ENCODE data around the gene KRTAP21-3. TPM values are rescaled to one million over a fixed set of nuclear protein-coding genes. Genes with fewer than 3 reads are reported as not detected.

KRTAP21-3 gene
- total RNA-seq, 2 experiments from 2014 or later, result not detected

DNA sequence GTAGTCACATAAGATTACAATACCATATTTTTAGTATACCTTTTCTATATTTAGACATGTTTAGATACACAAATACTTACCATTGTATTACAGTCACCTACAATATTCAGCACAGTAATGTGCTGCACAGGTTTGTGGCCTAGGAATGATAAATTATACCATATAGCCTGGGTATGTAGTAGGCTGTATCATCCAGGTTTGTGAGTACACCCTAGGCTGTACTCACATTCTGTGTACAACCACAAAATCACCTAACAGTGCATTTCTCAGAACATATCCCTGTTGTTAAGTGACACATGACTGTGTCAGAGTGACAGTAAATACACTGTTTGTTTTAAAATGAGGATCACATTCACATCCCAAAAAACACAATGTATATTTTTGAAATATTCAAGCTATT lies 11.2 kb downstream of the KRTAP21-3 start:
- no peak for DNase-seq
- no peaks in the 10 kb centered on the region for H3K27me3 Mint-ChIP-seq
- no peak overlapping the region for H3K4me3 Mint-ChIP-seq
- ChIA-PET CTCF (no interaction called here), POLR2A (no interaction called here)
- H3K9me3 Mint-ChIP-seq, result peaks cover 2% of the 10 kb centered on the region
- H3K36me3 Mint-ChIP-seq (ENCODE audit: low read depth), result no peaks in the 10 kb centered on the region
- H3K27ac Mint-ChIP-seq, result no peak overlapping the region
- H3K4me1 Mint-ChIP-seq, result no peaks in the 10 kb centered on the region

DNA sequence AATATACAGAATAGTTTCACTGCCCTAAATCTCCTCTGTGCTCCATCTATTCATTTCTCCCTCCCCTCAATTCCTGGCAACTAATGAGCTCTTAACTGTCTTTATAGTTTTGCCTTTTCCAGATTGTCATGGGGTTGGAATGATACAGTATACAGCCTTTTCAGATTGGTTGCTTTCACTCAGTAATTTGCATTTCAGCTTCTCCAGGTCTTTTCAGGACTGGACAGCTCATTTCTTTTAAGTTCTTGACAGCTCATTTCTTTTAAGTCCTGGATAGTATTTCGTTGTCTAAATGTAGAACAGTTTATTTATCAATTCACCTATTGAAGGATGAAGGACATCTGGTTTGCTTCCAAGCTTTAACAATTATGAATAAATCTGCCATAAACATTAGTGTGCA lies 22.6 kb downstream of the KRTAP21-3 start:
- ChIA-PET CTCF (no interaction called here), POLR2A (no interaction called here)
- no peaks in the 10 kb centered on the region for H3K36me3 Mint-ChIP-seq (ENCODE audit: low read depth)
- no peak overlapping the region for H3K4me3 Mint-ChIP-seq
- no peaks in the 10 kb centered on the region for H3K4me1 Mint-ChIP-seq
- peaks cover 2% of the 10 kb centered on the region for H3K27me3 Mint-ChIP-seq
- peaks cover 9% of the 10 kb centered on the region for H3K9me3 Mint-ChIP-seq
- H3K27ac Mint-ChIP-seq, result no peak overlapping the region
- no peak for DNase-seq

DNA sequence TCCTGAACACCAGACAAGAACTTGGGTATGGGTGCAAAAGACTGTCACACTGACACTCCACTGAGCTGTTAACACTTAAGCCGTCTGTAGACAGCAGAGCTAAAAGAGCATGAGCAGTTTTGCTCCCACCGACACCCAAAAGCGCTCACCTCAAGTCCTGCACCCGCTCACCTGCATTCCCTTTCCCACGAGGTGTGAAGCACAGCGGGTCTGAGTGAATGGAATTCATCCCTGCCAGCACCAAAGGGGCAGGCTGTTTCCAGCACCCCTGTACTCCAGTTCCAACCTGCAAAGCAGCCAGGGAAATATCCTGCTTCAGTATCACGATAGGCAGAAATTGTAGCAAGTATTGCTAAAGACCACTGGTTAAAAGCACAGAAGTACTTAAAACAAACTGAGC lies 28.8 kb downstream of the KRTAP21-3 start:
- peaks cover 2% of the 10 kb centered on the region for H3K9me3 Mint-ChIP-seq
- H3K36me3 Mint-ChIP-seq (ENCODE audit: low read depth), result no peaks in the 10 kb centered on the region
- H3K27me3 Mint-ChIP-seq, result peaks cover 3% of the 10 kb centered on the region
- POLR2A ChIA-PET, result no interaction called here
- no peaks in the 10 kb centered on the region for H3K4me1 Mint-ChIP-seq
- DNase-seq, result no peak
- no peak overlapping the region for H3K27ac Mint-ChIP-seq
- CTCF ChIA-PET, result interaction anchor here (0.7 kb wide), 1 partner anchor 24 kb away, joined by 4 read pairs; no protein-coding TSS in a partner anchor
- no peak overlapping the region for H3K4me3 Mint-ChIP-seq

DNA sequence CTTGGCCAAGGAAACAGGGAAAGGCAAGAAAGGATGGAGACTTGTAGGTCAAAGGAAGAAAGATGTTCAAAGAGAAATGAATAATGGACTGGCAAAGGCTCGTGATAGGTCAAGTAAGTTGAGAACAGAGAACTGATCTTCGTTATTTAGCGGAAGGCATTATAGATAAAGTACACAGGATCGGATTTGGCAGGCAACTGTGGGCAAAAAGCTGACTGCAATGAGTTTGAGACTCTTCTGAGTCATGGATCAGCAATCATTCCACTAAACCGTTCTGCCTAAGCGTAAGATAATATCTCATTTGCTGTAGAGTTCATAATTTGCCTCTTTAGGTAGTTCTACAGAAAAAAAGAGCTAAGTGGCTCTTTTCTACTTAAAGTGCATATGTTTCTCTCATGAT lies 34.1 kb downstream of the KRTAP21-3 start:
- H3K9me3 Mint-ChIP-seq, result no peaks in the 10 kb centered on the region
- no peak for DNase-seq
- H3K27ac Mint-ChIP-seq, result no peak overlapping the region
- H3K4me1 Mint-ChIP-seq, result no peaks in the 10 kb centered on the region
- H3K4me3 Mint-ChIP-seq, result no peak overlapping the region
- CTCF ChIA-PET, result no interaction called here
- POLR2A ChIA-PET, result no interaction called here
- no peaks in the 10 kb centered on the region for H3K36me3 Mint-ChIP-seq (ENCODE audit: low read depth)
- no peaks in the 10 kb centered on the region for H3K27me3 Mint-ChIP-seq

DNA sequence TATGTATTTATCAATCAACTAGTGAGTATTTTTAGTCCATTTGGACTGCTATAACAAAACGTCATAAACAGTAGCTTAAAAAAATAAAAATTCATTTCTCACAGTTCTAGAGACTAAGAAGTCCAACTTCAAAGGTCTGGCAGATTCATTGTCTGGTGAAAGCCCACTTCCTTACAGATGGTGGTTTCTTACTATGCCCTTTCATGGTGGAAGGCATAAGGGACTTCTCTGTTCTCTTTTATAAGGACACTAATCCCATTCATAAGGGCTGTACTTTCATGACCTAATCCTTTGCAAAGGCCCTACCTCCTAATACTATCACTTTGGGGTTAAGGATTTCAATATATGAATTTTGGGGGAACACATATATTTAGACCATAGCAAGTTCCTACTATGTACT lies 38.0 kb downstream of the KRTAP21-3 start:
- ChIA-PET CTCF (no interaction called here), POLR2A (no interaction called here)
- no peaks in the 10 kb centered on the region for H3K27me3 Mint-ChIP-seq
- no peaks in the 10 kb centered on the region for H3K36me3 Mint-ChIP-seq (ENCODE audit: low read depth)
- no peaks in the 10 kb centered on the region for H3K9me3 Mint-ChIP-seq
- H3K4me1 Mint-ChIP-seq, result no peaks in the 10 kb centered on the region
- H3K4me3 Mint-ChIP-seq, result no peak overlapping the region
- DNase-seq, result no peak
- no peak overlapping the region for H3K27ac Mint-ChIP-seq

DNA sequence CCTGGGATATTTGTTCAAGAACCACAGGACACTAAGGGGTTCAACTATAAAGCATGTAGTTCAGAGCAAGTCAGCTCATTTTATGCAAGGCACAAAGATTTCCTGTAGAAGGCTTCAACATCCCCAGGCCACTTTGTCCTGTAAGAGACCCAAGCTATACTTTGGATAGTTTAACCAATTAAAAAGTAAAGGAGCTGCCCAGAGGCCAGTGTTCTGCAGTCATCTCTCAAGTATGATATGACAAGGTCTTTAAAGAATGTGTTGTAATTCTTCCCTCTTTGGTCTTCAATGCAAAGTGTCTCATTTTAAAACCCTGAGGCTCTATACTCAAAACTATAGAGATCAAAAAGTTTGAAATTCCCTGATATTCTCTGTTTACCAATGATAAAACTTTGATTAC lies 41.8 kb downstream of the KRTAP21-3 start:
- no peaks in the 10 kb centered on the region for H3K27me3 Mint-ChIP-seq
- H3K27ac Mint-ChIP-seq, result no peak overlapping the region
- peaks cover under 1% of the 10 kb centered on the region for H3K9me3 Mint-ChIP-seq
- no peaks in the 10 kb centered on the region for H3K36me3 Mint-ChIP-seq (ENCODE audit: low read depth)
- DNase-seq, result no peak
- CTCF ChIA-PET, result no interaction called here
- H3K4me3 Mint-ChIP-seq, result no peak overlapping the region
- POLR2A ChIA-PET, result no interaction called here
- H3K4me1 Mint-ChIP-seq, result no peaks in the 10 kb centered on the region

DNA sequence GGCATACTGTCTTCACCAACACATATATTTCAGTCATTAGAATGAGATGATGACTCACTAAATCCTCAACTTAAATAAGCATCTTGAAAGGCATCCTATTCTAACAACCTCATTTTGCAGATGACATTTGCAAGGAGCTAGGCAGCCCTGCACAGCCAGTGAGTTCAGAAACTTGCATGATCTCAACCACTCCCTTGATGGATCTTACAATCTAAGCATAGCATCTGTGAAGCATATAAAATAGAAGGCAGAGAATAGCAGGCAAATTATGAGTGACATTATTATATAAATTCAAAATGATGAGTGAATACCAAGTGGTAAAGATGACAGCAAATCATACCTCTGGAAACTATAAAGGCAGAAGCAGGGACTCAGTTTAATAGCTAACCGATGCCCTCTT lies 44.3 kb downstream of the KRTAP21-3 start:
- Mint-ChIP-seq H3K4me1 (no peaks in the 10 kb centered on the region), H3K9me3 (peaks cover 6% of the 10 kb centered on the region), H3K27me3 (no peaks in the 10 kb centered on the region), H3K27ac (no peak overlapping the region), H3K4me3 (no peak overlapping the region), H3K36me3 (ENCODE audit: low read depth) (no peaks in the 10 kb centered on the region)
- no peak for DNase-seq
- CTCF ChIA-PET, result no interaction called here
- POLR2A ChIA-PET, result no interaction called here

DNA sequence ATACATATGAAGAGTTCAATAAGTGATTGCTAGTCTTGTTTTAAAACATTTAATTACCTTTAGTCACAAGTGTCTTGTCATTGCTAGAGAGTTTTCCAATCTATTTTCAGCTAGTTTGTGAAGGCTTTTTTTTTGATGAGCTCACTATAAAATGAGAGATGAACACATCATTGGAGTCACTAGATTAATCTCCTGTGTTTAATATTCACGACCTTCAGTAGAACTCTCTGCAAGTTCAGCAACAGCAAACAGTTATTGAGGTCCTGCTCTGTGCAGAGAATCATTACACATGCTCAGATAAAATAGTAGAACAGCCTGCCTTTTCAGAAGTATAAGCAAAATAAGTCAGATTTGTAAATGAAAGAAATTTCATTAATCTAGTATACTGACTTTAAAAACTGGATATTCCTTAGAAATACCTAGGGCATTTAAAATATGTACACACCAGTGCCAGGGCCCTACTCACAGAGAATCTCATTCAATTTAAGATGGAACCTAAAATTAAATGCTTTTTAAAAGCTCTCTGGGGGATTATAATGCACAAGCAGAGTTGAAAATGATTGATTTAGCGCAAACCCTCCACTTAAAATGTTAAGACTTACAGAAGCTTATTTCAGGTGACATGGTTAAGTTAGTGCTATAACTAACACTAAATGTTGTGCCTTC lies 45.5 kb downstream of the KRTAP21-3 start:
- Mint-ChIP-seq H3K9me3 (peaks cover 9% of the 10 kb centered on the region), H3K4me1 (no peaks in the 10 kb centered on the region), H3K27ac (no peak overlapping the region), H3K27me3 (no peaks in the 10 kb centered on the region), H3K4me3 (no peak overlapping the region), H3K36me3 (ENCODE audit: low read depth) (no peaks in the 10 kb centered on the region)
- POLR2A ChIA-PET, result no interaction called here
- CTCF ChIA-PET, result no interaction called here
- DNase-seq, result no peak

DNA sequence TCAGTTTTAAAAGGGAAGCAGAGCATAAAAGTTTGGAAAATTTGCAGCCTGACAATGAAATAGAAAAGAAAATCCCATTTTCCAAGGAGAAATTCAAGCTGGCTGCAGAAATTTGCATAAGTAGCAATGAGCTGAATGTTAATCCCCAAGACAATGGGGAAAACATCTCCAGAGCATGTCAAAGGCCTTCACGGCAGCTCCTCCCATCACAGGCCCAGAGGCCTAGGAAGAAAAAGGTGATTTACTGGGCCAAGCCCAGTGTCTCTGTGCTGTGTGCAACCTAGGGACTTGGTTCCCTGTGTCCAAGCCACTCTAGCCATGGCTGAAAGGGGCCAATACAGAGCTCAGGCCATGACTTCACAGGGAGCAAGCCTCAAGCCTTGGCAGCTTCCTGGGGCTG lies 49.8 kb downstream of the KRTAP21-3 start:
- Mint-ChIP-seq H3K36me3 (ENCODE audit: low read depth) (no peaks in the 10 kb centered on the region), H3K9me3 (peaks cover 9% of the 10 kb centered on the region), H3K27ac (no peak overlapping the region), H3K4me1 (no peaks in the 10 kb centered on the region), H3K27me3 (no peaks in the 10 kb centered on the region), H3K4me3 (no peak overlapping the region)
- POLR2A ChIA-PET, result no interaction called here
- DNase-seq, result no peak
- CTCF ChIA-PET, result interaction anchor here (1.1 kb wide), 1 partner anchor 35 kb away, joined by 3 read pairs; no protein-coding TSS in a partner anchor

Other genes with a start within 250 kb of the KRTAP21-3 start
- not detected for gene KRTAP19-1, start 238.4 kb downstream of the KRTAP21-3 start, total RNA-seq
- gene KRTAP19-2, start 231.3 kb downstream of the KRTAP21-3 start, total RNA-seq, result not detected
- not detected for gene KRTAP19-3, start 226.8 kb downstream of the KRTAP21-3 start, total RNA-seq
- not detected for gene KRTAP19-4, start 221.6 kb downstream of the KRTAP21-3 start, total RNA-seq
- not detected for gene KRTAP19-5, start 216.6 kb downstream of the KRTAP21-3 start, total RNA-seq
- not detected for gene KRTAP19-6, start 176.9 kb downstream of the KRTAP21-3 start, total RNA-seq
- not detected for gene KRTAP19-7, start 157.5 kb downstream of the KRTAP21-3 start, total RNA-seq
- not detected for gene KRTAP22-2, start 128.4 kb downstream of the KRTAP21-3 start, total RNA-seq
- gene KRTAP6-3, start 126.3 kb downstream of the KRTAP21-3 start, total RNA-seq, result not detected
- not detected for gene KRTAP6-2, start 119.9 kb downstream of the KRTAP21-3 start, total RNA-seq
- gene KRTAP22-1, start 117.7 kb downstream of the KRTAP21-3 start, total RNA-seq, result not detected
- not detected for gene KRTAP6-1, start 104.8 kb downstream of the KRTAP21-3 start, total RNA-seq
- not detected for gene KRTAP20-1, start 102.4 kb downstream of the KRTAP21-3 start, total RNA-seq
- gene KRTAP20-4, start 98.2 kb downstream of the KRTAP21-3 start, total RNA-seq, result not detected
- gene KRTAP20-2, start 83.6 kb downstream of the KRTAP21-3 start, total RNA-seq, result not detected
- not detected for gene KRTAP20-3, start 75.9 kb downstream of the KRTAP21-3 start, total RNA-seq
- not detected for gene KRTAP21-2, start 28.5 kb upstream of the KRTAP21-3 start, total RNA-seq
- gene KRTAP21-1, start 36.7 kb upstream of the KRTAP21-3 start, total RNA-seq, result not detected
- not detected for gene KRTAP8-1, start 94.5 kb upstream of the KRTAP21-3 start, total RNA-seq
- not detected for gene KRTAP7-1, start 111.0 kb upstream of the KRTAP21-3 start, total RNA-seq
- not detected for gene KRTAP11-1, start 162.8 kb upstream of the KRTAP21-3 start, total RNA-seq

Measured in activated CD4-positive, alpha-beta T cell treated with anti-CD3 and anti-CD28 coated beads, Interleukin-2, amount 10 ng/mL, durations not matched to agents 7 days and 5 days (primary cell).